ENCODE data around the gene IMMT.
A peak's percentile ranks its signal among the peaks of the same experiment; 100 is the strongest.
"Not testable (repeated sequence)": the region's sequence is repeated elsewhere in the genome, so short reads cannot be mapped to it uniquely, and the experiment has no call there.

IMMT gene

DNA sequence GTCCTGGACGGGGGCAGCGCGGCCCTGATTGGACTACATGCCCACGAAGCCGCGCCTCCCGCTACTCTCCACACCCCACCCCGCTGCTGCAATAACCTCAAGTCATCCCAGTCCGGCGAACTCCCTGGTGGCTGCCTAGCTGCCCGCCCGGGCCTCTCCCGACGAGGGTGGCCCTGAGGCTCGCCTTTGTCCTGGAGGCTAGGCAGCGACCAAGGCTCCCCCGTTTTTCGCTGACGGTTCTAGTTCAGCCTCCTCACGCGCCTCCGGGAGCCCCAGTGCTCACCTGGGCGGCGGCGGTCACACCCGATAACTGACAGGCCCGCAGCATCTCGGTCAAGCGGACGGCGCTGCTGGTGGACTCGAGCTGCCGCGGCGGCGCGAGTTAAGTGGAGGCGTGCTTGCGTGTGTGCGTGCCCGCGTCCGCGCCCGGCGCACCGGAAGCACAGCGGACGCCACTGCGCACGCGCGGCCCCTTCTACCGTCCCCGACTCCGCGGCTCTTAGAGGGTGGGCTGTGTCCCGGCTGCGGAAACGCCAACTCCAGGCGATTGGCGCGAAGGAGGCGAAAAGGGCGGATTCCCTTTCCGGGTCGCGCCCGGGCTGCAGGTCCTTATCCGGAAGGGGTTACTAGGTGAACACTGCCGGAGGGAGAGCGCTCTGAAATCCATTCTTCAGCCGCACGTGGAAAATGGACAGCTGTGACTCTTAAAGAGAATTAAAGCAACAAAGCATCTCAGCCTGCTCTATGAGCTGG is at the start of gene IMMT:
TSS of gene IMMT (minus strand) at position 408 of the 753 bp plus-strand sequence. CDS start at position 328, 80 bp downstream.
- peak; percentile 99 for DNase-seq (ENCODE audit: low spot score)

- not testable (repeated sequence) for DNase-seq (ENCODE audit: low spot score)
Observed at GRCh38 chr2:86244781-86245180, 49.5 kb upstream of the IMMT start.

DNA sequence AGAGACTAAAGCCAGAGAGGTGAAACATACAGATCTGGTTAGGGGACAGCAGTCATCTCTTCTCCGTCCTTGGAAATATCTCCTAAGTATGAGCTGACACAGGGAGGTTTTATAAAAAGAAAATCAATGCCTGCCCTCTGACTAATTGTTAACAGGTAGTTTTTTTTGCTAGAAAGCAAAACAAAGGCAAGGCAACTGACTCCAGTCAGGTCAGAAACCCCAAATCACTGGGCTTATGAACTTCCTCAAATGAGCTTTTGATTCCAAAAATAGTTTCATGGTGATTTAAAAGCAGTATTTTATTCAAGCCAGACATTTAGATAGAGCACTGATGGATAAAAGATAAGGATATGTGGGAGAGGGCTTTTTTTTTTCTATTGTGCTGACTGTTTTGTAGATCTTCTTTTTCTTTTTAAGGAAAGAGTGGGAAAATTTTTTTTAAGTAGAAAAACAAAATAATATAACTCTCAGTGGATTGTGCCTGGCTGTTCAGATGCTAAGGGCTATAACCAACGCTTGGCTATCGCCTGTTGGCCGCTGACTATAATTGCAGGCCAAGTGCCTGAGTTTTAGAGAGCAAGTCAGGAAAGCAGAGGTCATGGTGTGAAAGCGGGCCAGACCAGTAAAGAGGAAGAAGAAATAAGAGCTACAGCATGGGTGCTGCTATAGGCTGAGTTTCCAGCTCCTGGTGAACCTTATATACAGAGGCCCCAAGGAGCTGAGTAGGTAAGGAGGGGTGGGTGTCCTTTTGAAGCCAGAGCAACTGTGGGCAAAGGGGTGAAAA is 48.9 kb upstream of the IMMT start:
- no peak for DNase-seq (ENCODE audit: low spot score)

- no peak for DNase-seq (ENCODE audit: low spot score)
Observed at GRCh38 chr2:86243272-86243671, 48.0 kb upstream of the IMMT start.

DNA sequence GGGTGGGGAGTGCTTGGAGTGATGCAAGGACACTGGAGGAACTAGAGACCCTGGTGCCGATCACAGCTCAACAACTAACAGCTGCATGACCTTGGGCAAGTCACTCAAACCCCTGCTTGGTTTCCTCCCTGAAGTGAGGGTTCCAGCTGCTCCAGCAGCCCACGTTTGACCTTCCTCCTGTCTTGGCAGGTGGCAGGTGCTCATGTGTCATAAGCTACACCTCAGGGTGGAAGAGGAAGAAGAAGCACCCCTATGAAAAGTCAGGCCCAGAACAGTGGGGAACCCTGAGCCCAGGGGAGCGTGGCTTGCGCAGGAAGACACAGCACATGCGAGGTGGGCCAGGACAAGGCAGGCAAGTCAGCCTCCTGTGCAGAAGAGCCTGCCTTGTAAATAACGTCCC is 46.3 kb upstream of the IMMT start:
- DNase-seq (ENCODE audit: low spot score), result no peak

DNA sequence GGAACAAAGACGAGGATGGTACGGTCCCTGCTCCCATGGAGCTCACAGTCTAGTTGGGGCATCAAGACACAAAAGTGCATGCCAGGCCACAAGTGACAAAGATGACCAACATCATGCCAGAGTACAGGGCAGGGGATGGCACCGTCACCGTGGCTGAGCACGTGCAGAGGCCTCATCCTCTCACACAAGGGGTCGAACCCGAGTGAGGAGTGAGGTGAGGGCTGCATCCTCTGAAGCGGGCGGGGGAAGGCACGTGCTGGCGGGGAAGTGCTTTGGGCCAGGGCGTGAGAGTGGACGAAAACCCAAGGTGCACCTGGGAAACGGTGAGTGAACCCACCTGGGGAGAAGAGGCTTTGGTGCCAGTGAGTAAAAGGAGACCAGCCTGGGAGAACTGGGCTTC is 45.0 kb upstream of the IMMT start:
- DNase-seq (ENCODE audit: low spot score), result no peak

GRCh38 chr2:86239745-86240144 is 44.5 kb upstream of the IMMT start:
- DNase-seq (ENCODE audit: low spot score), result no peak

- no peak for DNase-seq (ENCODE audit: low spot score)
Observed at GRCh38 chr2:86239326-86239725, 44.1 kb upstream of the IMMT start.

DNA sequence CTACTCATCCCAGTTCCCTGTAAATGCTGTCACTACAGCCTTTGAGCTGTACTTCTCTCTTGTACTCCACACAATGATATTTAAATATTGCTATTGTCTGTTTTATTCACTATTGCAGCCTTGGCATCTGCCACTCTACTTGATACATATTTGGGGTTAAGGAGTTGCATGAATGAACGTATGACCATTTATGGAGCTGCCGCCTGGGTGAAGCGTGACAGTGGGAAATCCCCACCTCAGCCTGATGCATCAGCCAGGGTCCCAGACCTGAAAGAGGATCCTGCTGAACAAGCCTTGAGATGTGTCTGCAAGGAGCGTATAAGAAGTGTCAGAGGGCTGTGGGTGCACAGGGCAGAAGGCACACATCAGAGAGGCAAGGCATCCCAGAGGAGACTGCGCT is 43.1 kb upstream of the IMMT start:
- DNase-seq (ENCODE audit: low spot score), result no peak

- DNase-seq (ENCODE audit: low spot score), result no peak
Observed at GRCh38 chr2:86237172-86237571, 41.9 kb upstream of the IMMT start.

GRCh38 chr2:86235196-86235980 is 40.1 kb upstream of the IMMT start:
- DNase-seq (ENCODE audit: low spot score), result no peak

GRCh38 chr2:86234563-86235131 is 39.4 kb upstream of the IMMT start:
- no peak for DNase-seq (ENCODE audit: low spot score)

DNA sequence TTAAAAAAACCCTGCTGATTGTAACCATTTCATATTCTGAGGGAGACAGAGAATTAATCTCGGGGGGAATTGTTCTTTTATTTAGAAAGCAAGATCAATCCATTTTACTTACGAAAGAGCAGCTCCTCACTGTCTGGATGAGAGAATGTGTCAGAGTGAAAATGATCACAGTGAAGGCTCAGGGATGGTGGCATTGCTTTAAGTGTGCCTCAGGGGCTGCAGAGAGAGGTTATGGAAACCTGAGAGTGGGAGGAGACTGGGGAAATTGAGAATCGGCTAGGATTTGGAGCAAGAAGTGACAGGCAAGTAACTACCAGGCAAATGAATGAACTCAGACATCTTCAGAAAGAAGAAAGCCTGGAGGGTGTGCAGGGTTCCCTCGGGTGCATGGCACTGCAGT is 38.2 kb upstream of the IMMT start:
- no peak for DNase-seq (ENCODE audit: low spot score)

DNA sequence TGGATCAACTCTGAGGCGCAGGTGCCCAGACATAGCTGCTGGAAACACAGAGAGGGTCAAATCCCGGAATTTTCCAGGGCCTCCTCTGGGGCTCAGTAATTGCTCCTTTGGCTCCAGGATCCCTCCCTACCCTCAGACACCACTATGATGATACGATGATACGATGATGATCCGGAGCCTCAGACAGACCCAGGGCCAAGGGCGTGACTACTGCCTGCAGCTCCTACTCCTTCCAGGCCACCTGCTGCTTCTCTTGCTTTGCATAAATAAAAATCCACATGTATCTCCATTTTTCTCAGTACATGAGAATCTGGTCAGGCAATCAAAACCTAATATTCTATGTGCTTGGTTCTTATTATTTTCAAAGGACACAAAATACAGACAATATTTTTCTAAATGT is 37.6 kb upstream of the IMMT start:
- DNase-seq (ENCODE audit: low spot score), result no peak

DNA sequence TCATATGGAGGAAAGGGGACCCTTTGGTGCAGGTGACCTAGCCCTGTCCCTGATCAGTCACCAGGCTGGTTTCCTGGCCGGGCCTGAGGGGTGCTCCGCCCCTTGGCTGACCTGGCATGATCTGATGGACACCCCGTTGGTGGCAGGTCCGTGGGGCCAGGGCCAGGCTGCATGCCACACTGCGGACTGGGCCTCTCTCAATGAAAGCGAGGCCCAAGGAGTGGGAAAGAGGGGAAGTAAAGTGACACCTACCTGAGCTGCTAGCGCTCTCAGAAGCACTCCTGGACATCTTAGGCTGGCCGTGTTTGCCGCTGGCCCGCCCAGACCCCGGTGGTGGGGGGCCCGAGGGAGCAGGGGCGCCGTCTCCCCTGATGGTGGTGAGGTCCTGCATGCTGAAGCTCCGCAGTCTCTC is 37.1 kb upstream of the IMMT start:
- no peak for DNase-seq (ENCODE audit: low spot score)

DNA sequence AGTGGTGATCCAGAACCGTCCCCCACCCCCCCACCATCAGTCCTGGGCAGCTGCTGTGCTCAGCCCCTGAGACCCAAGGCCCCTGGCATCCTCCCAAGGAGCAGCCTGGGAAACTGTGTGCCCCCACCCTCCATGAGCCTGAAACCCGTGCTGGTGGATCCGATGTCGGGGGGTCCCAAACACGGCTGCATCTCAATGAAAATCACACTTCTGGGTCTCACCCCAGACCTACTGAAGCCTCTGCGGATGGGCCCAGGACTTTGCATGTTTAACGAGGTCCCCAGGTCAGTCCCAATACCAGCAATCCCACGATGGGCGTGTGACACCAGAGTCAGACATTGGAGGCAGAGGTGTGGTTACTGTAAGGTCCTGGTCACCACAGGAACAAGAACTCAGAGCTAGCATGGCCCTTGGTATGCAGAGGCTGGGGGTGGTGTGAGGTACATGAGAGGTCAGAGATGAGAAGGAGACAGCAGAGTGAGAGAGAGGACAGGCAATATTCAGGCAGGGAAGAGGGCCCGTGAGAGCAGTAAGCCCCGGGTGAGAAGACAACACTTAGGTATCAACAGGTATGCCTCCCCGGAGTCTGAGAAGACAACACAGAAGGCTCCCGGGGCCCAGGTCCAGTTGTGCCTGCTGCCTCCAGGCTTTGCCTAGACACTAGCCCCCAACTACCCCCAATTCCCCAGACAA is 36.6 kb upstream of the IMMT start:
- no peak for DNase-seq (ENCODE audit: low spot score)

GRCh38 chr2:86230961-86231360 is 35.7 kb upstream of the IMMT start:
- no peak for DNase-seq (ENCODE audit: low spot score)

- DNase-seq (ENCODE audit: low spot score), result no peak
Observed at GRCh38 chr2:86229221-86229620, 34.0 kb upstream of the IMMT start.

DNA sequence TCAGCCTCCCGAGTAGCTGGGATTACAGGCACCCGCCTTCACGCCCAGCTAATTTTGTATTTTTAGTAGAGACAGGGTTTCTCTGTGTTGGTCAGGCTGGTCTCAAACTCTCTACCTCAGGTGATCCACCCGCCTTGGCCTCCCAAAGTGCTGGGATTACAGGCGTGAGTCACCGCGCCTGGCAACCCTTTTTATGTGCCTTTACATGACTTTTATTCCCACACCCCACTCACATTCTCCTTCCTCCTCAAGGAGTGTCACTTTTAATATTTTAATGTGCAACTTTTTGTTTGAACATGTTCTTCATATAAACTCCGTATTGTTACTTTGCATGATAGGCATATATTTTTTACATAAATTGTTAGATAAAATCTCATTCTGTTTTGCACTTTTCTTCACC is 33.3 kb upstream of the IMMT start:
- not testable (repeated sequence) for DNase-seq (ENCODE audit: low spot score)

GRCh38 chr2:86227685-86228084 is 32.4 kb upstream of the IMMT start:
- no peak for DNase-seq (ENCODE audit: low spot score)

DNA sequence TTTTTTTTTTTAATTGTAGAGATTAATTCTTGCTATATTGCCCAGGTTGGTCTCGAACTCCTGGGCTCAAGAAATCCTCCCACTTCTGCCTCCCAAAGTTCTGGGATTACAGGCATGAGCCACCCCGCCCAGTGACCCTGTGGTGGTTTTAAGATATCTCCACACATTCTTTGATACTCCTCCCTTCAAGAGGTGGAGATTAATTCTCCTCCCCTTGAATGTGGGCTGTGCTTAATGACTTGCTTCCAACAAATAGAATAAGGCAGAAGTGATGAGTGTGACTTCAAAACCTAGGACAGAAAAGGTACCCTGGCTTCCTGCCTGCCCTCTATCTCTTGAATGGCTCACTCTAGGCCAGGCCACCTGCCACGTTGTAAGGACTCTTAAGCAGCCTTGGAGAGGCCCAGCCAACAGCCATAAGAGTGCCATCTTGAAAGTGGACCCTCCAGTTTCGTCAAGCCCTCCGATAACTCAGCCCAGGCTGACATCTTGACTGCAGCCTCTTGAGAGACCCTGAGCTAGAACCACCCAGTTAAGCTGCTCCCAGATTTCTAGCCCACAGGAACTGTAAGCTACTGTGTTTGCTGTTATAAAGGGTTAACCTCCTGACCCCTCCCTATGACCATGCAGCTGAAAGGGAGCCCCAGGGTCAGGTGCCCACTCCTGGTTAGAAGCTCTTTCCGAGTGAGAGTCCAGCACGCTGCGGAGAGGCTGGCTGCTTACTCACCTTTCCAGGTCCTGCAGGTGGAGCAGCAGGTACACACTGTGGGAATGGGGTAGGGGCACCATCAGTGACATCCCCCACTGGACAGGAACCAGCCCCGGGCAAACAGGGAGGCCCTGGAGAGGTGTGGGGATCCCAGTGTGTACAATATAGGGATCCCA is 31.6 kb upstream of the IMMT start:
- DNase-seq (ENCODE audit: low spot score), result no peak
